ENCODE results near the gene RAPGEF1.

Gene RAPGEF1

GRCh38 chr9:131587331-131587730 lies 152.5 kb downstream of the RAPGEF1 start:
- no peak for DNase-seq (ENCODE audit: low read depth)

GRCh38 chr9:131585375-131585774 lies 154.5 kb downstream of the RAPGEF1 start:
- peak; percentile 21 for DNase-seq (ENCODE audit: low read depth)

GRCh38 chr9:131584858-131585257 lies 155.0 kb downstream of the RAPGEF1 start:
- DNase-seq (ENCODE audit: low read depth), result no peak

GRCh38 chr9:131583836-131584555 lies 155.9 kb downstream of the RAPGEF1 start:
- DNase-seq (ENCODE audit: low read depth), result no peak

DNA sequence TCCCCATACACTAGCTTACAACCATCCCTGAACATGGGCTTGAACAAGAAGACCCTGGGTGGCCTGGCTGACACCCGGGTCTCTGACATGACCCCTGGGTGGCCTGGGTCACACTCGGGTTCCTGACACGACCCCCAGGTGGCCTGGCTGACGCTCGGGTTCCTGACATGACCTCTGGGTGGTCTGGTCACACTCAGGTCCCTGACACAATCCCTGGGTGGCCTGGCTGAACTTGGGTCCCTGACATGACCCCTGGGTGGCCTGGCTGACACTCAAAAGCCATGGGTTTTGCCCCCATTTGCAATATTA lies 156.6 kb downstream of the RAPGEF1 start:
- DNase-seq (ENCODE audit: low read depth), result no peak

- DNase-seq (ENCODE audit: low read depth), result no peak
These were observed 157.2 kb downstream of the RAPGEF1 start for GRCh38 chr9:131582466-131583336.

- no peak for DNase-seq (ENCODE audit: low read depth)
These were observed 157.8 kb downstream of the RAPGEF1 start for GRCh38 chr9:131582056-131582455.

- no peak for DNase-seq (ENCODE audit: low read depth)
These were observed 159.5 kb downstream of the RAPGEF1 start for GRCh38 chr9:131580358-131580757.

DNA sequence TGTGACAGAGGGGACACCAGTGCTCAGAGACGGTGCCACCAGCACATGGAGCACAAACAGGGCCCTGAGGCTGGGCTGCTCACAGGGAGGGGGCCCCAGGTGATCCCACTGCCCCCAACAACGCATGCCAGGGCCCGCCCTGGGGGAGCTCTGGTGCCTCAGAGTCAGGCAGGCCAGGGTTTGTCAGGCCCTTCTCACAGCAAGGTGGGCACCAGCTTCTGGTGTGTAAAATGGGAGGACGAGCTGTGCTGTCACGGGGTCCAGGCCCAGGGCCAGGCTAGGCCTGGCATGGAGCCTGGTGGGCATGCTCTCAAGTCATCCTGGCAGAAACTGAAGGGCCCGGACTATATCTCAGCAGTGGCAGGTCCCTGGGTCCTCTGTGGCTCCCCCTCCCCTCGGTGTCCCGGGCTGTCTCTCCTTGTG lies 160.1 kb downstream of the RAPGEF1 start:
- no peak for DNase-seq (ENCODE audit: low read depth)

GRCh38 chr9:131578731-131579504 lies 161.0 kb downstream of the RAPGEF1 start:
- DNase-seq (ENCODE audit: low read depth), result no peak

DNA sequence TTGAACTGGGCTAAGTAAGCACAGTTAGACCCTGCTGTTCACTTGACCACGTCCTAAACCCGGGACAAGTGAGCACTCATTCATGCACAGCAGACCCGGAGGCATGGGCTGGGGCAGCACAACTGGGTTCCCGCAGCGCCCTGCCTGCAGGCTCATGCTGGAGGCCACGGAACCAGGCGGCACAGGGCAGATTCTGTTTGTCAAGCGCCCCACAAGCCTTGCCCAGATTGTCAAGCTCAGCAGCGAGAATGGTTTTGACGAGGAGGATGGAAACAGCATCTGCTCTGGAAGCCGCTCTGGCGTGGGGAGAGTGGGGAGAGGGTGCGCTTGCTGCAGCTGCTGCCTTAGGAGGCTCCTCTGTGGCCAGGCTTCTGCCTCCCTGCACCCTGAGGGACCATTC lies 161.9 kb downstream of the RAPGEF1 start:
- no peak for DNase-seq (ENCODE audit: low read depth)

DNA sequence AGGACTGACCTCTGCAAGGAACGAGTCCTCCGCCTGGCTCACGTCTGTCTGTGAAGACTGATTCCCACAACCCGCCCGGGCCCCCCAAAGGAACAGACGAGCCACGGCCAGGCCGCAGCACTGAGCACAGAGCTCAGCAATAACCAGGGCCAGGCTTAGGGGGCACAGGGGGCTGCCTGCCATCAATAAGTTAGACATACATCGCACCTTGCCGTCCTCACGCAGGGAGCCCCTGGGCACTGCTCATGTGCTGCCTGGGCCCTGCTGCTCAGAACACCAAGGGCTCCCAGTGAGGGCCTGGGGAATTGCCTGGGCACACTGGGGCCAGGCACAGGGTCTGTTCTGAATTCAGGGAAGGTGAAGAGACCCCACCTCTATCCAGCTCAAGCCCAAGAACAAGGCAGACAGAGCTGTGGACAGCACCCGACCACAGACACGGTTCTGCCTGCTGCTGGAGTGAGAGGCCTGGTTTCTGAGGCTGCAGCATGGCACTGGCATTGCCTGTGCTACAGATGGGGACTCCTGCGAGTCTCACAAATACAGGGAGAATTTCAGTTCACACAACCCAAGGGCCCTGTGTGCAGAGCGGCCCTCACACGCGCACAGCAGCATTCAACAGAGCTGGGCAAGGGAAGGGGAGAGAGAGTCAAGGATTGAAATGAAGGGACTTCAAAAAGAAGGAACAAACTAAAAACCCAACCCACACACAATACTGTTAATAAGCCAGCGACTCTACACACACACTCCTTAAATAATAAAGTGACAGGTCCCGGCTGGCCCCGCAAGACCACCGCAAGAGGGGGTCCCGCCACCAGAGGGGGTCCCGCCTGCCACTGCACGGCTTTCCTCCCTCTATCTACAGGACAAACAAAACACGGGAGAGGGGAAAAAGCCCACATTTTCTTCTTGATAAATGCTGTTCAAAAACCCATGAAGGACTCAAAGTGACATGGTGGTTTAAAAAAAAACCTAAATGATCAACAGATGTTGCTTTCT lies 162.6 kb downstream of the RAPGEF1 start:
- no peak for DNase-seq (ENCODE audit: low read depth)

DNA sequence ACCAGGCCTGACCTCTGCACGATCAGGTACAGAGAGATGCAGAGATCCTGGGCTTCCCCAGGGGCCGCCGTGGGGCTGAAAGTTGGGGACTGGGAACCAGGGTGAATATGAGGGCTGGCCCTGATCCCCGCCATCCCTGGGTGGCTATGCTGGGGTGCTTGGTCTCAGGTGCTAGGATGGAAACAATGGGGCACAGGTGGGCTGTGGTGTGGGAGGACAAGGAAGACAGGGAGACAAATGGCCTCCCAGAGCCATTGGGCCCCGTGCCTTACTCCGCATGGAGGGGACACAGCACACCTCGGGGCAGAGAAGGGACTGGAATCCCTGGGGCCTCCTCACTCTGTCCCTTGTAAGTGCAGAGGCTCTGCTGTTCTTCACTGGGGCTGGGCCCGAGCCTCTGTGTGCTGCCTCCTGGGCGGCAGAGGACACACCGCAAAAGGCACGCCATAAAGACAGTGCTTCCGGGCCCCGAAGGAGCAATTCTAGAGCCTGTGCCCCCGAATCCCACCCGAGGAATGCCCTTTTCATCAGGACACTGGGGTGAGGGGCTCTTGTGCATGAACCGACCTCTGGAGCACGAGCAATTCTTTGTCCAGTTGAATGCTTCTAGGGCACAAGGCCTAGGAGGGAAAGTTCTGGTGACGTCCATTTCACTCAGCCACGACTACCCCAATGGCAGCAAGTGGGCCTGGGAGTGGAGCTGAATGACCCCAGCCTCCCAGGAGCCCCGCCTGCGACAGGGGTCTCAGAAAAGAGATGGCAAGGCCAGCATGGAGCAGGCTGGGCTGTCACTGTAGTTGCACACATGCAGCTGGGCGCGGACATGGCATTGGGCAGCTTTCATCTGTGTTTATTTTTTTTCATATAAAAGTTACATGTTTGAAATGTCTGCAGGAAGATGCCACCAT lies 163.7 kb downstream of the RAPGEF1 start:
- no peak for DNase-seq (ENCODE audit: low read depth)

GRCh38 chr9:131574730-131575640 lies 164.9 kb downstream of the RAPGEF1 start:
- DNase-seq (ENCODE audit: low read depth), result no peak

- DNase-seq (ENCODE audit: low read depth), result no peak
These were observed 172.0 kb downstream of the RAPGEF1 start for GRCh38 chr9:131567910-131568309.

DNA sequence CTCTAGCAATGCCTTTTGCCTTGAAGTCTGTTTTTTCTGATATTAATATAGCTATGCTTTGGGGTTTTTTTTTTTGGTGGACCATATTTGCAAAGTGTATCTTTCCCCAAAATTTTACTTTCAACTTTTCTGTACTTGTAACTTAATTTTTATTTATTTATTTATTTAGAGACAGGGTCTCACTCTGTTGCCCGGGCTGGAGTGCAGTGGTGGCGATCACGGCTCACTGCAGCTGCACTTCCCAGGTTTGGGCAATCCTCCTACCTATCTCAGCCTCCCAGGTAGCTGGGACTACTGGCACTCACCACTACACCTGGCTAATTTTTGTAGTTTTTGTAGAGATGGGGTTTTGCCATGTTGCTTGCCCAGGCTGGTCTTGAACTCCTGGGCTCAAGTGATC lies 173.7 kb downstream of the RAPGEF1 start:
- DNase-seq (ENCODE audit: low read depth), result no peak

DNA sequence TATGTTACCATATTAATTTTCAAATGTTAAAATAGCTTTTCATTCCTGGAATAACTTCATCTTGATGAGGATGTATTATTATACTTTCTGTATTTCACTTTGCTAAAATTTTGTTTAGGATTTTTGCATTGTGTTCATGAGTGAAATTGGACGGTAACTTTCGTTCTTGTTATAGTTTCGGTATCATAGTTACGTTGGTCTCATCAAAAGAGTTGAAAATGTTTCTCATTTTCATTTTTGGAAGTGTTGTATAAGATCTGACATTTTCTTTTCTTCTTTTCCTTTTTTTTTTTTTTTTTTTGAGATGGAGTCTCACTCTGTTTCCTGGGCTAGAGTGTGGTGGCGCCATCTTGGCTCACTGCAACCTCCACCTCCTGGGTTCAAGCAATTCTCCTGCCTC lies 174.5 kb downstream of the RAPGEF1 start:
- DNase-seq (ENCODE audit: low read depth), result no peak

- peak; percentile 27 for DNase-seq (ENCODE audit: low read depth)
These were observed 177.6 kb downstream of the RAPGEF1 start for GRCh38 chr9:131562032-131562959.
